IMR-90 (cell line): Measurements from ENCODE around the gene SMYD2. TPM values are rescaled to one million over a fixed set of nuclear protein-coding genes. Genes with fewer than 3 reads are reported as not detected.

Experiments used
- ATAC-seq: fragments of 200-7000 bp; cut with Tn5 transposase; 2 replicates; pipeline ENCODE4 v1.9.1; 2020; ENCODE audit warnings: low read depth, mild to moderate bottlenecking, moderate library complexity
- BruUV-seq: library from RNA; stranded (reverse); fragments of 400-500 nt; replicated peaks from 2 replicates; lab custom pipeline; 2021; lab: Mats Ljungman, UMichigan
- CTCF ChIA-PET: fragments of 300-600 bp; formaldehyde crosslinking; extraction: SDS; loops from one replicate; lab custom pipeline; 2021; ENCODE audit warnings: antibody characterized with exemption; lab: Yijun Ruan, JAX
- POLR2A ChIA-PET: fragments of 300-600 bp; sonication (Branson Sonifier 250); formaldehyde crosslinking; loops from one replicate; lab custom pipeline; 2022; ENCODE audit warnings: antibody characterized with exemption; ENCODE audit not compliant: unreplicated experiment; lab: Charles Lee
- DNase-seq: peaks from one replicate; pipeline ENCODE4 v3.0.0; 2013
- H2AFZ ChIP-seq: replicated peaks from 2 replicates; pipeline ENCODE3; 2013; ENCODE audit warnings: low read length, mild to moderate bottlenecking; ENCODE audit not compliant: poor library complexity
- H2AK5ac ChIP-seq: 2 replicates; pipeline ENCODE4 v1.6.1; 2013; ENCODE audit warnings: low read depth, low read length, inconsistent platforms
- H2AK9ac ChIP-seq: replicated peaks from 2 replicates; pipeline ENCODE3; 2013; ENCODE audit warnings: mild to moderate bottlenecking, low read depth, low read length, moderate library complexity; ENCODE audit not compliant: poor library complexity
- H2BK120ac ChIP-seq: 2 replicates; pipeline ENCODE4 v1.6.1; 2013; ENCODE audit warnings: low read depth, low read length, inconsistent platforms
- H2BK15ac ChIP-seq: 3 replicates; pipeline ENCODE4 v1.6.1; 2013; ENCODE audit warnings: low read depth, low read length, inconsistent platforms
- H2BK20ac ChIP-seq: 2 replicates; pipeline ENCODE4 v1.6.1; 2013; ENCODE audit warnings: low read depth, mild to moderate bottlenecking, inconsistent platforms, low read length, moderate library complexity
- H2BK5ac ChIP-seq: 2 replicates; pipeline ENCODE4 v1.6.1; 2013; ENCODE audit warnings: mild to moderate bottlenecking, low read depth, low read length, inconsistent platforms; ENCODE audit not compliant: poor library complexity, severe bottlenecking
- H3K14ac ChIP-seq: replicated peaks from 2 replicates; pipeline ENCODE4 v1.6.1; 2013; ENCODE audit warnings: low read depth, low read length, inconsistent platforms
- H3K18ac ChIP-seq: 2 replicates; pipeline ENCODE4 v1.6.1; 2013; ENCODE audit warnings: low read depth, low read length, control low read depth
- H3K23ac ChIP-seq: 2 replicates; pipeline ENCODE4 v1.6.1; 2013; ENCODE audit warnings: low read depth, low read length, inconsistent platforms
- H3K27ac ChIP-seq: 2 replicates; pipeline ENCODE4 v1.5.1; 2013; ENCODE audit warnings: mild to moderate bottlenecking, control low read depth, low read length; ENCODE audit not compliant: insufficient read depth
- H3K27me3 ChIP-seq: 2 replicates; pipeline ENCODE4 v1.6.1; 2013; ENCODE audit warnings: low read length; ENCODE audit not compliant: control insufficient read depth, insufficient read depth
- H3K36me3 ChIP-seq: 2 replicates; pipeline ENCODE4 v1.6.1; 2013; ENCODE audit warnings: low read length, mixed read lengths; ENCODE audit not compliant: control insufficient read depth, insufficient read depth
- H3K4ac ChIP-seq: 2 replicates; pipeline ENCODE4 v1.6.1; 2013; ENCODE audit warnings: low read depth, low read length, inconsistent platforms
- H3K4me1 ChIP-seq: 2 replicates; pipeline ENCODE4 v1.6.1; 2013; ENCODE audit warnings: low read length, mixed read lengths; ENCODE audit not compliant: control insufficient read depth, insufficient read depth
- H3K4me2 ChIP-seq: 2 replicates; pipeline ENCODE4 v1.6.1; 2013; ENCODE audit warnings: low read depth, mild to moderate bottlenecking, control low read depth, low read length, moderate library complexity
- H3K4me3 ChIP-seq: 2 replicates; pipeline ENCODE4 v1.5.1; 2013; ENCODE audit warnings: low read depth, mild to moderate bottlenecking, control low read depth, low read length, moderate library complexity; ENCODE audit not compliant: insufficient read depth
- H3K56ac ChIP-seq: 2 replicates; pipeline ENCODE4 v1.6.1; 2013; ENCODE audit warnings: low read length, inconsistent platforms; ENCODE audit not compliant: insufficient read depth; ENCODE audit errors: extremely low read depth
- H3K79me1 ChIP-seq, 2 experiments: 2 replicates each; pipeline ENCODE4 v1.6.1; 2013; ENCODE audit warnings: low read length in 2 of 2, inconsistent platforms in 1 of 2, low read depth in 1 of 2
- H3K9ac ChIP-seq: 2 replicates; pipeline ENCODE4 v1.6.1; 2013; ENCODE audit warnings: low read depth, low read length, control low read depth
- H3K9me1 ChIP-seq: 2 replicates; pipeline ENCODE4 v1.6.1; 2013; ENCODE audit warnings: low read length, inconsistent platforms; ENCODE audit not compliant: insufficient read depth
- H3K9me3 ChIP-seq: 2 replicates; pipeline ENCODE4 v1.6.1; 2013; ENCODE audit warnings: low read length; ENCODE audit not compliant: control insufficient read depth, insufficient read depth
- H4K20me1 ChIP-seq: 2 replicates; pipeline ENCODE4 v1.6.1; 2013; ENCODE audit warnings: low read length, inconsistent platforms; ENCODE audit not compliant: insufficient read depth
- H4K5ac ChIP-seq: 2 replicates; pipeline ENCODE4 v1.6.1; 2013; ENCODE audit warnings: mild to moderate bottlenecking, low read depth, low read length, control low read depth
- H4K8ac ChIP-seq, 2 experiments: 2 replicates each; pipeline ENCODE4 v1.6.1; 2013; ENCODE audit warnings: low read depth in 2 of 2, low read length in 2 of 2, control low read depth in 1 of 2, inconsistent platforms in 1 of 2
- H4K91ac ChIP-seq: 2 replicates; pipeline ENCODE4 v1.6.1; 2013; ENCODE audit warnings: low read depth, low read length, inconsistent platforms; ENCODE audit not compliant: insufficient read depth
- BHLHE40 ChIP-seq: fragments of 150-350 bp; IDR thresholded peaks from 2 replicates; pipeline ENCODE4 v1.6.1; 2016; ENCODE audit warnings: mild to moderate bottlenecking, low read depth, low read length
- CEBPB ChIP-seq: IDR thresholded peaks from 2 replicates; pipeline ENCODE4 v1.6.1; 2012; ENCODE audit warnings: low read depth, low read length, improper control_type of control experiment
- CHD1 ChIP-seq: IDR thresholded peaks from 2 replicates; pipeline ENCODE4 v1.6.1; 2012; ENCODE audit warnings: low read depth, low read length, improper control_type of control experiment
- CTCF ChIP-seq: conservative IDR thresholded peaks from 2 replicates; pipeline ENCODE4 v1.5.1; 2012; ENCODE audit warnings: mild to moderate bottlenecking, low read depth, low read length, improper control_type of control experiment
- FOS ChIP-seq: fragments of 150-350 bp; IDR thresholded peaks from 2 replicates; pipeline ENCODE4 v1.6.1; 2016; ENCODE audit warnings: low read depth, low read length
- MAFK ChIP-seq: IDR thresholded peaks from 2 replicates; pipeline ENCODE4 v1.6.1; 2012; ENCODE audit warnings: low read depth, low read length, improper control_type of control experiment
- MAZ ChIP-seq: IDR thresholded peaks from 2 replicates; pipeline ENCODE4 v1.6.1; 2012; ENCODE audit warnings: low read depth, mild to moderate bottlenecking, low read length, improper control_type of control experiment, moderate library complexity, borderline replicate concordance
- MXI1 ChIP-seq: IDR thresholded peaks from 2 replicates; pipeline ENCODE4 v1.6.1; 2012; ENCODE audit warnings: low read depth, mild to moderate bottlenecking, low read length, moderate library complexity, borderline replicate concordance
- NFE2L2 ChIP-seq: fragments of 150-350 bp; IDR thresholded peaks from 2 replicates; pipeline ENCODE4 v1.6.1; 2016; ENCODE audit warnings: low read depth, mild to moderate bottlenecking, low read length
- POLR2A ChIP-seq: IDR thresholded peaks from 2 replicates; pipeline ENCODE4 v1.6.1; 2012; ENCODE audit warnings: mild to moderate bottlenecking, low read depth, low read length
- RAD21 ChIP-seq: IDR thresholded peaks from 2 replicates; pipeline ENCODE4 v1.6.1; 2012; ENCODE audit warnings: low read length, improper control_type of control experiment
- RCOR1 ChIP-seq: IDR thresholded peaks from 2 replicates; pipeline ENCODE4 v1.6.1; 2012; ENCODE audit warnings: mild to moderate bottlenecking, low read length, improper control_type of control experiment; ENCODE audit not compliant: insufficient replicate concordance
- RFX5 ChIP-seq: IDR thresholded peaks from 2 replicates; pipeline ENCODE4 v1.8.0; 2012; ENCODE audit warnings: low read depth, mild to moderate bottlenecking, low read length, moderate library complexity
- SMC3 ChIP-seq: fragments of 150-350 bp; IDR thresholded peaks from 2 replicates; pipeline ENCODE4 v1.6.1; 2016; ENCODE audit warnings: low read depth, mild to moderate bottlenecking, antibody characterized with exemption, low read length, moderate library complexity
- WGBS, 2 experiments: methylation state at CpG; one replicate each; pipeline versions ENCODE4 v1.1.5 to v1.1.7; 2013; ENCODE audit warnings: missing lambda C conversion rate in 2 of 2; ENCODE audit not compliant: insufficient read length in 1 of 2; ENCODE audit errors: extremely low coverage in 2 of 2; 5-methylcytosine and 5-hydroxymethylcytosine counted together
- dilution Hi-C: fragments of 300-500 bp; cut with HindIII; formaldehyde crosslinking; loops from one replicate; pipeline ENCODE4 v1.14.3; 2018; ENCODE audit warnings: low sequenced_read_pairs; ENCODE audit not compliant: unreplicated experiment
- in situ Hi-C: fragments of 300-500 bp; cut with MboI; formaldehyde crosslinking; loops from 3 replicates; pipeline ENCODE4 v1.14.3; 2019; ENCODE audit warnings: low sequenced_read_pairs, inconsistent platforms, mixed read lengths
- intact Hi-C: fragments of 100-400 bp; cut with micrococcal nuclease; formaldehyde crosslinking; loops from 2 replicates; pipeline ENCODE4 v1.10.0; 2022
- polyA plus RNA-seq, 3 experiments: library from polyadenylated mRNA; depleted of rRNA; stranded (reverse); fragments of >200 nt; gene quantifications; 2 replicates each; pipeline ENCODE4 v1.2.3, GENCODE V29; 2012; ENCODE audit warnings: low replicate concordance in 1 of 3
- total RNA-seq: library from RNA; depleted of rRNA; stranded (reverse); fragments of >200 nt; gene quantifications from 2 replicates; pipeline ENCODE4 v1.2.3, GENCODE V29; 2012
- TF ChIP-seq, protein P1 (sequence below): fragments of 150-350 bp; IDR thresholded peaks from 2 replicates; pipeline ENCODE4 v1.6.1; 2017; ENCODE audit warnings: mild to moderate bottlenecking, antibody characterized with exemption, low read length, low read depth
- TF ChIP-seq, protein P2 (sequence below): fragments of 150-350 bp; IDR thresholded peaks from 2 replicates; pipeline ENCODE4 v1.6.1; 2016; ENCODE audit warnings: low read depth, mild to moderate bottlenecking, low read length, moderate library complexity, borderline replicate concordance

SMYD2 gene
- total and polyA plus RNA-seq, 2 of the 4 experiments (the other 2 are of a cell fraction): 32.7 to 61.7 TPM

DNA sequence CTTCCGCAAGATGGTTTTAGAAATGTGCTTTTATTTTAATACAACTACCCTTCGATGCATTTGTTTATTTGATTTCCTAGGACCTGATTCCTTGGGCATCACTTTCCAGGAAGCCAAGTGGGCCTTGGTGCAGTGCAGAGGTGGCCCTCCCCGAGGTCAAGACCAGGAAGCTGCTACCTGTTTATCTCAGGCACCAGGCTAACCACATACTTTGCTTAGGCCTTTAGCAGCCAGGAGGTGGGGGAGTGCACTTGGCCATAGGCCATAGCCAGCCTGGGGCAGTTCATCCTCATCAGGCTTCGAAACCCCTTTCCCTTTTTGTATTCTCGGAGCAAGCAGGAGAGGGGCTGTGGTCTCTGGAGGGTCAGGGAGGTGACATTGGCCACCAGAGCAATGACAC lies 45.4 kb downstream of the SMYD2 start:
- no peak overlapping the region for H3K14ac ChIP-seq
- H3K9ac ChIP-seq: no peak overlapping the region
- no peak overlapping the region for H3K4me2 ChIP-seq
- H3K18ac ChIP-seq: no peak overlapping the region
- no peak overlapping the region for H2BK20ac ChIP-seq
- H3K79me1 ChIP-seq: no peaks in the 10 kb centered on the region
- no peak for ATAC-seq
- no peak overlapping the region for H3K4me3 ChIP-seq
- no peak overlapping the region for H2AK9ac ChIP-seq
- H3K23ac ChIP-seq: no peak overlapping the region
- no peak overlapping the region for H4K8ac ChIP-seq
- in situ Hi-C loops (no loop called here), intact Hi-C loops (loop anchor here (5.0 to 10.0 kb wide), 2 partner anchors 1082 to 1204 kb away; no protein-coding TSS in a partner anchor), dilution Hi-C loops (no loop called here)
- no peak overlapping the region for H4K91ac ChIP-seq
- H2AFZ ChIP-seq: no peak overlapping the region
- no peak overlapping the region for H2BK120ac ChIP-seq
- no peaks in the 10 kb centered on the region for H3K4me1 ChIP-seq
- H3K4ac ChIP-seq: no peak overlapping the region
- no peaks in the 10 kb centered on the region for H3K9me1 ChIP-seq
- BruUV-seq: no TSS peak
- DNase-seq: no peak
- no peak overlapping the region for H2AK5ac ChIP-seq
- ChIA-PET CTCF (interaction anchor here (3.4 to 7.9 kb wide), 3 partner anchors 9 to 112 kb away, joined by 16 to 79 read pairs (median 51); no protein-coding TSS in a partner anchor), POLR2A (no interaction called here)
- H4K20me1 ChIP-seq: no peaks in the 10 kb centered on the region
- H2BK5ac ChIP-seq: no peak overlapping the region
- TF ChIP-seq MXI1 (no peak), CEBPB (no peak), RCOR1 (no peak), POLR2A (no peak), FOS (no peak), NFE2L2 (no peak), CHD1 (no peak), RFX5 (no peak), RAD21 (no peak), CTCF (no peak), MAFK (no peak), SMC3 (no peak), BHLHE40 (no peak), MAZ (no peak)
- TF ChIP-seq, protein P1, sequence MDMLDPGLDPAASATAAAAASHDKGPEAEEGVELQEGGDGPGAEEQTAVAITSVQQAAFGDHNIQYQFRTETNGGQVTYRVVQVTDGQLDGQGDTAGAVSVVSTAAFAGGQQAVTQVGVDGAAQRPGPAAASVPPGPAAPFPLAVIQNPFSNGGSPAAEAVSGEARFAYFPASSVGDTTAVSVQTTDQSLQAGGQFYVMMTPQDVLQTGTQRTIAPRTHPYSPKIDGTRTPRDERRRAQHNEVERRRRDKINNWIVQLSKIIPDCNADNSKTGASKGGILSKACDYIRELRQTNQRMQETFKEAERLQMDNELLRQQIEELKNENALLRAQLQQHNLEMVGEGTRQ: no peak
- TF ChIP-seq, protein P2, sequence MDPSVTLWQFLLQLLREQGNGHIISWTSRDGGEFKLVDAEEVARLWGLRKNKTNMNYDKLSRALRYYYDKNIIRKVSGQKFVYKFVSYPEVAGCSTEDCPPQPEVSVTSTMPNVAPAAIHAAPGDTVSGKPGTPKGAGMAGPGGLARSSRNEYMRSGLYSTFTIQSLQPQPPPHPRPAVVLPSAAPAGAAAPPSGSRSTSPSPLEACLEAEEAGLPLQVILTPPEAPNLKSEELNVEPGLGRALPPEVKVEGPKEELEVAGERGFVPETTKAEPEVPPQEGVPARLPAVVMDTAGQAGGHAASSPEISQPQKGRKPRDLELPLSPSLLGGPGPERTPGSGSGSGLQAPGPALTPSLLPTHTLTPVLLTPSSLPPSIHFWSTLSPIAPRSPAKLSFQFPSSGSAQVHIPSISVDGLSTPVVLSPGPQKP: no peak
- peaks cover under 1% of the 10 kb centered on the region; the same call in 1 of the 2 replicates for H3K36me3 ChIP-seq
- H3K56ac ChIP-seq: no peak overlapping the region
- no peak overlapping the region for H4K5ac ChIP-seq
- H3K27ac ChIP-seq: no peak overlapping the region
- H2BK15ac ChIP-seq: no peak overlapping the region
- WGBS, 2 experiments: 92% methylated on average over 2 of the region's 5 CpGs; no CpG with 5 or more reads in 1 of the 2 experiments
- H3K27me3 ChIP-seq: no peaks in the 10 kb centered on the region
- H3K9me3 ChIP-seq: no peaks in the 10 kb centered on the region
